ENCODE results near the gene SCYL3. TPM values are rescaled to one million over a fixed set of nuclear protein-coding genes. Genes with fewer than 3 reads are reported as not detected.

The SCYL3 gene
- total and polyA plus RNA-seq, 2 experiments from 2014 or later = 2.2 to 6.8 TPM

- TF ChIP-seq CTCF (conservative IDR thresholded peaks at IDR 0.05; ENCODE audit: low read depth in 2 of 2) = no peak
- no peak for TF ChIP-seq POLR2AphosphoS5 (IDR thresholded peaks at IDR 0.05; ENCODE audit: low read depth)
- TF ChIP-seq ZNF114 (CRISPR knock-in tag; IDR thresholded peaks at IDR 0.05) = no peak
- TF ChIP-seq ETS1 (IDR thresholded peaks at IDR 0.05) = no peak
- no peak for TF ChIP-seq STAT1 (IDR thresholded peaks at IDR 0.05; ENCODE audit: unreplicated experiment)
These were observed 34.7 kb downstream of the SCYL3 start (continued) for GRCh38 chr1:169859001-169859400.

GRCh38 chr1:169858467-169858866, 35.2 kb downstream of the SCYL3 start:
- Mint-ChIP-seq H3K27me3 (ENCODE audit: insufficient read depth, low read depth, poor library complexity) (no peaks in the 10 kb centered on the region), H3K4me3 (no peak overlapping the region), H3K27ac (no peak overlapping the region), H3K36me3 (ENCODE audit: low read depth) (peaks cover 36% of the 10 kb centered on the region), H3K9me3 (no peaks in the 10 kb centered on the region), H3K4me1 (no peaks in the 10 kb centered on the region)
- Histone ChIP-seq H3F3A (replicated peaks; ENCODE audit: low read depth) (no peaks in the 10 kb centered on the region), H4K20me1 (replicated peaks; ENCODE audit: insufficient read depth) (peaks cover 4% of the 10 kb centered on the region; the same call in 1 of the 2 replicates), H3K27ac (ENCODE audit: low read depth) (no peak overlapping the region), H3K36me3 (ENCODE audit: insufficient read depth) (peaks cover 10% of the 10 kb centered on the region; the same call in 1 of the 2 replicates), H3K9me2 (ENCODE audit: insufficient read depth) (no peaks in the 10 kb centered on the region), H3K79me2 (replicated peaks; ENCODE audit: insufficient read depth) (no peaks in the 10 kb centered on the region), H3K4me3 (no peak overlapping the region), H2AFZ (no peak overlapping the region), H3K4me2 (no peak overlapping the region), H3K27me3 (ENCODE audit: insufficient read depth) (no peaks in the 10 kb centered on the region), H3K4me1 (ENCODE audit: insufficient read depth) (no peaks in the 10 kb centered on the region)
- TF ChIP-seq EZH2 (IDR thresholded peaks at IDR 0.05; ENCODE audit: low read depth, unreplicated experiment) = no peak
- TF ChIP-seq POLR2AphosphoS5 (IDR thresholded peaks at IDR 0.05; ENCODE audit: low read depth) = no peak
- DNase-seq (ENCODE audit: low spot score) (no peak), ATAC-seq (no peak)

GRCh38 chr1:169853341-169853740, 40.4 kb downstream of the SCYL3 start:
- Histone ChIP-seq H3K4me3 (no peak overlapping the region), H3K27ac (ENCODE audit: low read depth) (no peak overlapping the region), H3K36me3 (ENCODE audit: insufficient read depth) (peaks cover 32% of the 10 kb centered on the region), H3K4me1 (ENCODE audit: insufficient read depth) (no peaks in the 10 kb centered on the region), H3F3A (replicated peaks; ENCODE audit: low read depth) (no peaks in the 10 kb centered on the region), H3K9me2 (ENCODE audit: insufficient read depth) (no peaks in the 10 kb centered on the region), H3K4me2 (no peak overlapping the region), H2AFZ (no peak overlapping the region), H3K27me3 (ENCODE audit: insufficient read depth) (no peaks in the 10 kb centered on the region), H4K20me1 (replicated peaks; ENCODE audit: insufficient read depth) (peaks cover 3% of the 10 kb centered on the region; the same call in 1 of the 2 replicates), H3K79me2 (replicated peaks; ENCODE audit: insufficient read depth) (no peaks in the 10 kb centered on the region)
- Mint-ChIP-seq H3K4me1 (no peaks in the 10 kb centered on the region), H3K4me3 (no peak overlapping the region), H3K27ac (no peak overlapping the region), H3K36me3 (ENCODE audit: low read depth) (peaks cover 53% of the 10 kb centered on the region), H3K27me3 (ENCODE audit: insufficient read depth, low read depth, poor library complexity) (no peaks in the 10 kb centered on the region), H3K9me3 (no peaks in the 10 kb centered on the region)
- DNase-seq (ENCODE audit: low spot score) (no peak), ATAC-seq (no peak)
- TF ChIP-seq CTCF (conservative IDR thresholded peaks at IDR 0.05; ENCODE audit: low read depth in 2 of 2) = no peak
- TF ChIP-seq ZNF114 (CRISPR knock-in tag; IDR thresholded peaks at IDR 0.05) = no peak
- TF ChIP-seq STAT1 (IDR thresholded peaks at IDR 0.05; ENCODE audit: unreplicated experiment) = no peak
- TF ChIP-seq ETS1 (IDR thresholded peaks at IDR 0.05) = no peak
- no peak for TF ChIP-seq JUNB (IDR thresholded peaks at IDR 0.05; ENCODE audit: unreplicated experiment)
- no peak for TF ChIP-seq ZNF331 (CRISPR knock-in tag; IDR thresholded peaks at IDR 0.05; ENCODE audit: low read depth)
- no peak for TF ChIP-seq EZH2phosphoT487 (IDR thresholded peaks at IDR 0.05; ENCODE audit: unreplicated experiment)
